KMS-11 (cell line): Measurements from ENCODE around the gene DLL3.

Experiments
- H2AFZ ChIP-seq: fragments of 200-600 bp; sonication (generic); 2 replicates; pipeline ENCODE4 v1.6.1; 2016; ENCODE audit warnings: antibody characterized with exemption, mixed run types, low read depth
- H3K27ac ChIP-seq: fragments of 200-600 bp; sonication (generic); 2 replicates; pipeline ENCODE4 v1.6.1; 2016; ENCODE audit warnings: mild to moderate bottlenecking, mixed run types
- H3K27me3 ChIP-seq: fragments of 200-600 bp; sonication (generic); 2 replicates; pipeline ENCODE4 v1.6.1; 2017; ENCODE audit warnings: mild to moderate bottlenecking, low read depth, mixed run types, moderate library complexity; ENCODE audit not compliant: insufficient read depth
- H3K36me3 ChIP-seq: fragments of 200-600 bp; sonication (generic); 2 replicates; pipeline ENCODE4 v1.6.1; 2017; ENCODE audit warnings: mild to moderate bottlenecking, mixed run types; ENCODE audit not compliant: insufficient read depth
- H3K4me1 ChIP-seq: fragments of 200-600 bp; sonication (generic); 2 replicates; pipeline ENCODE4 v1.6.1; 2016; ENCODE audit warnings: mild to moderate bottlenecking, low read depth, mixed run types; ENCODE audit not compliant: poor library complexity, severe bottlenecking
- H3K4me2 ChIP-seq: fragments of 200-600 bp; sonication (generic); 2 replicates; pipeline ENCODE4 v1.7.0; 2016; ENCODE audit warnings: mild to moderate bottlenecking, mixed run types
- H3K4me3 ChIP-seq: fragments of 200-600 bp; sonication (generic); IDR thresholded peaks from 2 replicates; pipeline ENCODE4 v1.6.1; 2017; ENCODE audit warnings: low read depth, low read length, mixed read lengths; ENCODE audit not compliant: insufficient read depth
- H3K79me2 ChIP-seq: fragments of 200-600 bp; sonication (generic); 2 replicates; pipeline ENCODE4 v1.6.1; 2016; ENCODE audit warnings: low read depth, mixed run types; ENCODE audit not compliant: insufficient read depth
- H3K9ac ChIP-seq: fragments of 200-600 bp; sonication (generic); 2 replicates; pipeline ENCODE4 v1.6.1; 2016; ENCODE audit warnings: mild to moderate bottlenecking, mixed run types
- H4K20me1 ChIP-seq: fragments of 200-600 bp; sonication (generic); 2 replicates; pipeline ENCODE4 v1.6.1; 2016; ENCODE audit warnings: mild to moderate bottlenecking, mixed run types; ENCODE audit not compliant: insufficient read depth
- TF ChIP-seq, protein P1 (sequence below): fragments of 200-600 bp; sonication (generic); conservative IDR thresholded peaks from 2 replicates; pipeline ENCODE4 v1.6.1; 2017; ENCODE audit warnings: low read depth, mild to moderate bottlenecking, antibody characterized with exemption, low read length, moderate library complexity, mixed read lengths

DLL3 gene

DNA sequence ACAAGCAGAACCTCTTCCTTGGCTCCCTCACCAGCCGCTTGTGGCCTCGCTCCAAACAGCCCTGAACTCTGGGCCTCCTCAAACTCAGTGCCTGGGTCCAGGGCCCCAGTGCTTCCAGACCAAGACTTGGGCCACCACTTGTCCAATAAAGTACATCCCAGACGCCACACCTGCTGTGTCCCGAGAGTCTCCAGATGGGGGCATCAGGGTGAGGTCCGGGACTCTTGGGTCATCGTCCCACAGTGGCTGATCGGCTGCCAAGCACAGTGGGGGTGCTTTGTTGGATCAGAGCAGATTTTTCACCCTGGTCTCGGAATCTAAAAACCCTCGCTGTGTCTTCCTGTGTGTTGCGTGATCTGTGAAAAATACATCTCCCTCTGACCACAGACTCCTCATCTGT, 9.0 kb upstream of the DLL3 start:
- Histone ChIP-seq H2AFZ (no peak overlapping the region), H3K36me3 (no peaks in the 10 kb centered on the region; the same call in 1 of the 2 replicates)

GRCh38 chr19:39492225-39492624, 6.5 kb upstream of the DLL3 start:
- TF ChIP-seq, protein P1, sequence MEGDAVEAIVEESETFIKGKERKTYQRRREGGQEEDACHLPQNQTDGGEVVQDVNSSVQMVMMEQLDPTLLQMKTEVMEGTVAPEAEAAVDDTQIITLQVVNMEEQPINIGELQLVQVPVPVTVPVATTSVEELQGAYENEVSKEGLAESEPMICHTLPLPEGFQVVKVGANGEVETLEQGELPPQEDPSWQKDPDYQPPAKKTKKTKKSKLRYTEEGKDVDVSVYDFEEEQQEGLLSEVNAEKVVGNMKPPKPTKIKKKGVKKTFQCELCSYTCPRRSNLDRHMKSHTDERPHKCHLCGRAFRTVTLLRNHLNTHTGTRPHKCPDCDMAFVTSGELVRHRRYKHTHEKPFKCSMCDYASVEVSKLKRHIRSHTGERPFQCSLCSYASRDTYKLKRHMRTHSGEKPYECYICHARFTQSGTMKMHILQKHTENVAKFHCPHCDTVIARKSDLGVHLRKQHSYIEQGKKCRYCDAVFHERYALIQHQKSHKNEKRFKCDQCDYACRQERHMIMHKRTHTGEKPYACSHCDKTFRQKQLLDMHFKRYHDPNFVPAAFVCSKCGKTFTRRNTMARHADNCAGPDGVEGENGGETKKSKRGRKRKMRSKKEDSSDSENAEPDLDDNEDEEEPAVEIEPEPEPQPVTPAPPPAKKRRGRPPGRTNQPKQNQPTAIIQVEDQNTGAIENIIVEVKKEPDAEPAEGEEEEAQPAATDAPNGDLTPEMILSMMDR, result no peak
- H3K4me1 ChIP-seq, result peaks cover under 1% of the 10 kb centered on the region
- no peak overlapping the region for H3K4me2 ChIP-seq
- no peak overlapping the region for H3K27ac ChIP-seq
- H4K20me1 ChIP-seq, result no peaks in the 10 kb centered on the region
- H2AFZ ChIP-seq, result no peak overlapping the region
- peaks cover 17% of the 10 kb centered on the region; the same call in 1 of the 2 replicates for H3K27me3 ChIP-seq
- no peak overlapping the region for H3K4me3 ChIP-seq
- H3K36me3 ChIP-seq, result no peaks in the 10 kb centered on the region
- H3K79me2 ChIP-seq, result no peaks in the 10 kb centered on the region
- no peak overlapping the region for H3K9ac ChIP-seq

More for the DNA sequence above, 9.0 kb upstream of the DLL3 start:
- H3K79me2 ChIP-seq, result no peaks in the 10 kb centered on the region
- TF ChIP-seq, protein P1, result no peak
- no peak overlapping the region for H3K9ac ChIP-seq
- no peaks in the 10 kb centered on the region for H3K27me3 ChIP-seq
- no peak overlapping the region for H3K27ac ChIP-seq
- no peaks in the 10 kb centered on the region for H4K20me1 ChIP-seq
- H3K4me2 ChIP-seq, result no peak overlapping the region
- H3K4me3 ChIP-seq, result no peak overlapping the region
- no peaks in the 10 kb centered on the region for H3K4me1 ChIP-seq

GRCh38 chr19:39492788-39493187, 6.0 kb upstream of the DLL3 start:
- peaks cover 6% of the 10 kb centered on the region for H3K4me1 ChIP-seq
- H2AFZ ChIP-seq, result no peak overlapping the region
- H3K27me3 ChIP-seq, result peaks cover 22% of the 10 kb centered on the region
- no peaks in the 10 kb centered on the region for H3K36me3 ChIP-seq
- H3K4me3 ChIP-seq, result no peak overlapping the region
- H3K4me2 ChIP-seq, result no peak overlapping the region
- no peaks in the 10 kb centered on the region for H3K79me2 ChIP-seq
- TF ChIP-seq, protein P1, result no peak
- H4K20me1 ChIP-seq, result no peaks in the 10 kb centered on the region
- H3K27ac ChIP-seq, result no peak overlapping the region
- no peak overlapping the region for H3K9ac ChIP-seq

- peaks cover 41% of the 10 kb centered on the region for H3K27me3 ChIP-seq
- H3K4me3 ChIP-seq, result no peak overlapping the region
- H2AFZ ChIP-seq, result no peak overlapping the region
- no peaks in the 10 kb centered on the region for H3K36me3 ChIP-seq
- H3K79me2 ChIP-seq, result no peaks in the 10 kb centered on the region
- no peak overlapping the region for H3K9ac ChIP-seq
- no peak overlapping the region for H3K27ac ChIP-seq
- H3K4me1 ChIP-seq, result peaks cover 13% of the 10 kb centered on the region
- TF ChIP-seq, protein P1, result no peak
- H3K4me2 ChIP-seq, result no peak overlapping the region
- H4K20me1 ChIP-seq, result no peaks in the 10 kb centered on the region
Measured at GRCh38 chr19:39494661-39495060, 4.1 kb upstream of the DLL3 start.
